Right lobe of liver (tissue), 6 donors: ENCODE results near the gene BACH1. TPM values are rescaled to one million over a fixed set of nuclear protein-coding genes. Genes with fewer than 3 reads are reported as not detected.

Experiments used
- ATAC-seq, 4 donors: fragments of 200-7000 bp; cut with Tn5 transposase; one replicate each; pipeline ENCODE4 v1.9.1; 2020; ENCODE audit warnings: mild to moderate bottlenecking in 4 of 4, moderate library complexity in 4 of 4
- DNase-seq, 3 donors: peaks; one replicate each; pipeline ENCODE4 v3.0.0-alpha.2; 2020
- H3K27ac ChIP-seq, 3 donors: fragments of 200-600 bp; one replicate each; pipeline ENCODE4 v1.8.0; 2022
- H3K27me3 ChIP-seq, 2 donors: fragments of 200-600 bp; one replicate each; pipeline ENCODE4 v1.8.0; 2022
- H3K36me3 ChIP-seq, 4 donors: fragments of 200-600 bp; sonication (generic) in 1 of 4; one replicate each; pipeline versions ENCODE4 v1.5.1 to v1.8.0; 2017 to 2022; ENCODE audit warnings: control low read depth in 1 of 4
- H3K4me1 ChIP-seq, 4 donors: fragments of 200-600 bp; sonication (generic) in 1 of 4; one replicate each; pipeline versions ENCODE4 v1.5.1 to v1.8.0; 2017 to 2022; ENCODE audit warnings: control low read depth in 1 of 4
- H3K4me3 ChIP-seq, 3 donors: fragments of 200-600 bp; one replicate each; pipeline ENCODE4 v1.8.0; 2022
- H3K9me3 ChIP-seq, 4 donors: fragments of 200-600 bp; sonication (generic) in 1 of 4; one replicate each; pipeline versions ENCODE4 v1.5.1 to v1.8.0; 2017 to 2022; ENCODE audit warnings: control low read depth in 1 of 4
- CTCF ChIP-seq, 4 donors: fragments of 200-600 bp in 3 of 4; fragments of 450-650 bp in 1 of 4; IDR thresholded peaks; one replicate each; pipeline versions ENCODE4 v1.5.1 to v1.8.0; 2016 to 2022; ENCODE audit warnings: antibody characterized with exemption in 4 of 4, mild to moderate bottlenecking in 2 of 4
- POLR2A ChIP-seq: fragments of 450-650 bp; IDR thresholded peaks from one replicate; pipeline ENCODE4 v1.6.1; 2017; ENCODE audit warnings: antibody characterized with exemption, mild to moderate bottlenecking
- WGBS: methylation state at CpG from one replicate; pipeline ENCODE4 v1.1.6; 2018; ENCODE audit warnings: low coverage, low lambda C conversion rate; ENCODE audit not compliant: insufficient coverage; ENCODE audit errors: missing lambda C conversion rate; 5-methylcytosine and 5-hydroxymethylcytosine counted together
- intact Hi-C, 2 donors: fragments of 100-400 bp; cut with DNase I; formaldehyde crosslinking; loops; one replicate each; pipeline versions ENCODE4 v1.11.2 to v1.14.1; 2022
- total RNA-seq, 6 experiments: library from RNA; depleted of rRNA in 2 of 6; stranded (reverse); fragments of >200 nt in 2 of 6; fragmentation: NEBNext Ultra II Directional in 3 of 6; extraction: Animal tissue kit (Norgen Biotek cat#: 25700) in 3 of 6; gene quantifications; one replicate each; pipeline versions ENCODE4 v1.1.0 to v1.2.4, GENCODE V29; 2016 to 2023
- donor health status: DM: no; HTN: yes; CAD: no.
- donor health status: DM: no; HTN: no; CAD: no.
- donor health status: DM: no; HTN: no; CAD: no.
- donor health status: DM: no; HTN: yes; CAD: no.
- donor health status: DM: no; HTN: yes; CAD: no.

BACH1 gene
- total RNA-seq, 6 experiments from 2014 or later = 22.7 to 57.5 (median 27.2) TPM

- no peak for DNase-seq
- H3K9me3 ChIP-seq = no peaks in the 10 kb centered on the region
- peaks cover 0 to 13% (median 0%) of the 10 kb centered on the region in 4 donors for H3K4me1 ChIP-seq
- H3K27me3 ChIP-seq = no peaks in the 10 kb centered on the region
- H3K27ac ChIP-seq = no peak overlapping the region
- H3K4me3 ChIP-seq = no peak overlapping the region
- TF ChIP-seq POLR2A (no peak), CTCF (IDR thresholded peaks at IDR 0.05) (no peak)
- no peaks in the 10 kb centered on the region for H3K36me3 ChIP-seq
- WGBS = 73% methylated on average over 9 of the region's 9 CpGs
- intact Hi-C loops = no loop called here
- no peak for ATAC-seq
Observed at GRCh38 chr21:29295066-29295650, 3.6 kb upstream of the BACH1 start.

- DNase-seq = no peak
- Histone ChIP-seq H3K9me3 (no peaks in the 10 kb centered on the region), H3K4me1 (peaks cover 0 to 18% (median 6%) of the 10 kb centered on the region in 4 donors), H3K27ac (no peak overlapping the region), H3K4me3 (no peak overlapping the region), H3K36me3 (no peaks in the 10 kb centered on the region), H3K27me3 (no peaks in the 10 kb centered on the region)
- TF ChIP-seq CTCF (IDR thresholded peaks at IDR 0.05) (no peak), POLR2A (no peak)
- intact Hi-C loops = no loop called here
- no peak for ATAC-seq
- WGBS = 50% methylated on average over 3 of the region's 3 CpGs
Observed at GRCh38 chr21:29296446-29296845, 2.3 kb upstream of the BACH1 start.

GRCh38 chr21:29297483-29298347 lies 1.0 kb upstream of the BACH1 start:
- intact Hi-C loops = no loop called here
- ATAC-seq = peak; percentile 4 to 31 (median 16)
- peak overlapping the region; percentile 51 to 73 (median 69) for H3K4me3 ChIP-seq
- peaks cover 0 to 30% (median 11%) of the 10 kb centered on the region in 4 donors for H3K4me1 ChIP-seq
- peak overlapping the region; percentile 89 to 98 (median 95) for H3K27ac ChIP-seq
- 54% methylated on average over 17 of the region's 27 CpGs for WGBS
- TF ChIP-seq CTCF (IDR thresholded peaks at IDR 0.05) (no peak), POLR2A (no peak)
- peak in 1 of 3 donors; percentile 61 for DNase-seq
- no peaks in the 10 kb centered on the region for H3K36me3 ChIP-seq
- no peaks in the 10 kb centered on the region for H3K27me3 ChIP-seq
- no peaks in the 10 kb centered on the region for H3K9me3 ChIP-seq

GRCh38 chr21:29299046-29299915 lies 559 bp downstream of the BACH1 start:
- Histone ChIP-seq H3K4me3 (peak overlapping the region; percentile 51 to 73 (median 69)), H3K27ac (peak overlapping the region; percentile 89 to 98 (median 95)), H3K4me1 (peaks cover 0 to 45% (median 13%) of the 10 kb centered on the region in 4 donors), H3K36me3 (no peaks in the 10 kb centered on the region), H3K27me3 (no peaks in the 10 kb centered on the region), H3K9me3 (no peaks in the 10 kb centered on the region)
- DNase-seq (peak; percentile 69 to 80 (median 71)), ATAC-seq (peak; percentile 57 to 73 (median 66))
- WGBS = 0% methylated on average over 10 of the region's 75 CpGs
- TF ChIP-seq CTCF (IDR thresholded peaks at IDR 0.05) (peak in 1 of 4 donors; percentile 3), POLR2A (no peak)
- intact Hi-C loops = no loop called here
